ENCODE data around the gene CRYBB1.

DNA sequence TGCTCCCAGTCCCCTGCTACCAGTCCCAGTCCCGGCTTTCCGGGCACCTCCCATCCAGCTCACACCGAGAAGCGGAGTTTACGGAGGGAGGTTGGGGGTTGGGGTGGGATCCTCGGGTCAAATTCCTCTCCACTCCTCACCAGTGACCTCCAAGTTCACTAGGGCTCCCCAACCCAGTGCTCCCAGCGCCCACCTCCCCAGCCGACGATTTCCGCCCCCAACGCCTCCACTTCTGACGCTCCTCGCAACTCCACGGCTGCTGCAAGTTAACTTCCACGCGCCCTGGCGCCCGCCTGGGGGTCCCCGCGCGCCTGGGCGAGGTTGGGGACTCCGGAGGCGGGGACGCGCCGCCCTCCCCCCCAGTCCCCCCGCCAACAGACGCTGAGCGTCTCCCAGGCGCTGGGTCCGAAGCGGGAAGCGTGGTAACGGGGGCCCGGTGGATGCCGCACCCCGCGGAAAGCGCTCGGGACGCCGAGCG is 28.4 kb downstream of the CRYBB1 start:
- TF ChIP-seq, protein P1, sequence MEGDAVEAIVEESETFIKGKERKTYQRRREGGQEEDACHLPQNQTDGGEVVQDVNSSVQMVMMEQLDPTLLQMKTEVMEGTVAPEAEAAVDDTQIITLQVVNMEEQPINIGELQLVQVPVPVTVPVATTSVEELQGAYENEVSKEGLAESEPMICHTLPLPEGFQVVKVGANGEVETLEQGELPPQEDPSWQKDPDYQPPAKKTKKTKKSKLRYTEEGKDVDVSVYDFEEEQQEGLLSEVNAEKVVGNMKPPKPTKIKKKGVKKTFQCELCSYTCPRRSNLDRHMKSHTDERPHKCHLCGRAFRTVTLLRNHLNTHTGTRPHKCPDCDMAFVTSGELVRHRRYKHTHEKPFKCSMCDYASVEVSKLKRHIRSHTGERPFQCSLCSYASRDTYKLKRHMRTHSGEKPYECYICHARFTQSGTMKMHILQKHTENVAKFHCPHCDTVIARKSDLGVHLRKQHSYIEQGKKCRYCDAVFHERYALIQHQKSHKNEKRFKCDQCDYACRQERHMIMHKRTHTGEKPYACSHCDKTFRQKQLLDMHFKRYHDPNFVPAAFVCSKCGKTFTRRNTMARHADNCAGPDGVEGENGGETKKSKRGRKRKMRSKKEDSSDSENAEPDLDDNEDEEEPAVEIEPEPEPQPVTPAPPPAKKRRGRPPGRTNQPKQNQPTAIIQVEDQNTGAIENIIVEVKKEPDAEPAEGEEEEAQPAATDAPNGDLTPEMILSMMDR (IDR thresholded peaks at IDR 0.05) = no peak
- TF ChIP-seq EP300 (IDR thresholded peaks at IDR 0.05) (no peak), POLR2AphosphoS5 (IDR thresholded peaks at IDR 0.05) (no peak)
